ENCODE results near the gene TTC34.

TTC34 gene

DNA sequence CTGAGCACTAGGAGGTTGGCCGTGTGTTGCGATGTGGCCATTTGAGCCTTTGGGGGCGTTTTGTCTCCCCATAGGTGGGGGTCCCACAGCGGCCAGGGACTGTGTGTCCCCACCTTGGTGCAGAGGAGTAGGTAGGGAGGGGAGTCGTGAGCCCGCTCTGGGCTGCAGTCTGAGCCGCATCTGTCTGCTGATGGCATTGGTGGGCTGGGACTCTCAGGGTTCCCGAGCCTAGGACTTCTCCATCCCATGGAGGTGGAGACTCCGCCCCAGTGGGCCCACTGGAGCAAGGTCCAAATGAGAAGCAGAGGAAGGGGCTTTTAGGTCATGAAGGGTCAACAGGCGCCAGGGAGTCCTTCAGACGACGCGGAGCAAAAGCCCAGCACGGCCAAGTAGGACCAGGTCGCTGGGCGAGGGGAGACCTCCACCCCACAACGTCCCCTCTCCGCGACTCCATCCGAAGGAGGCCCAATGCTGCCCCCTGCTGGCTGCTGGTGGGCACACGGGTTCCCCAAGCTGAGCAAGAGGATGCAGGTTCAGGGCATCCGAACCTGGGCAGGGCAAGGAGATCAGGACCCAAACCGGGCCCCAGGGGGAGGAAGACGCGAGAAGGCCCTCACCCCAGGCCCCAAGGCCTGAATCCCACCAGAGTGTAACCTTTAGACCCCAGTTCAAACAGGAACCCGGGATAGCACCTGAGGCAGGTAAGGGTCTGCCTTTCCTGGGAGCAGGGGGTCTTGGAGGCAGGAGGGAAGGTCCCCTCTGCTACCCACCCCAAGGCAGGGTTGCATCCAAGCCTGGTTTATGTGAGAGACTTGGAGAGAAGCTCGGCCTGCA lies 14.9 kb downstream of the TTC34 start:
- TF ChIP-seq, protein P1, sequence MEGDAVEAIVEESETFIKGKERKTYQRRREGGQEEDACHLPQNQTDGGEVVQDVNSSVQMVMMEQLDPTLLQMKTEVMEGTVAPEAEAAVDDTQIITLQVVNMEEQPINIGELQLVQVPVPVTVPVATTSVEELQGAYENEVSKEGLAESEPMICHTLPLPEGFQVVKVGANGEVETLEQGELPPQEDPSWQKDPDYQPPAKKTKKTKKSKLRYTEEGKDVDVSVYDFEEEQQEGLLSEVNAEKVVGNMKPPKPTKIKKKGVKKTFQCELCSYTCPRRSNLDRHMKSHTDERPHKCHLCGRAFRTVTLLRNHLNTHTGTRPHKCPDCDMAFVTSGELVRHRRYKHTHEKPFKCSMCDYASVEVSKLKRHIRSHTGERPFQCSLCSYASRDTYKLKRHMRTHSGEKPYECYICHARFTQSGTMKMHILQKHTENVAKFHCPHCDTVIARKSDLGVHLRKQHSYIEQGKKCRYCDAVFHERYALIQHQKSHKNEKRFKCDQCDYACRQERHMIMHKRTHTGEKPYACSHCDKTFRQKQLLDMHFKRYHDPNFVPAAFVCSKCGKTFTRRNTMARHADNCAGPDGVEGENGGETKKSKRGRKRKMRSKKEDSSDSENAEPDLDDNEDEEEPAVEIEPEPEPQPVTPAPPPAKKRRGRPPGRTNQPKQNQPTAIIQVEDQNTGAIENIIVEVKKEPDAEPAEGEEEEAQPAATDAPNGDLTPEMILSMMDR (IDR thresholded peaks at IDR 0.05), result peak; percentile 63
- Histone ChIP-seq H3K9me3 (peaks cover 4% of the 10 kb centered on the region), H3K4me3 (ENCODE audit: low read depth in 1 of 2, low read length in 1 of 2) (no peak overlapping the region), H3K27me3 (peaks cover 49% of the 10 kb centered on the region), H3K27ac (no peak overlapping the region), H3K36me3 (no peaks in the 10 kb centered on the region), H3K4me1 (ENCODE audit: control insufficient read depth in 1 of 2, insufficient read depth in 1 of 2, low read depth in 1 of 2, low read length in 1 of 2) (peaks cover 0 to 10% of the 10 kb centered on the region in 2 experiments)

DNA sequence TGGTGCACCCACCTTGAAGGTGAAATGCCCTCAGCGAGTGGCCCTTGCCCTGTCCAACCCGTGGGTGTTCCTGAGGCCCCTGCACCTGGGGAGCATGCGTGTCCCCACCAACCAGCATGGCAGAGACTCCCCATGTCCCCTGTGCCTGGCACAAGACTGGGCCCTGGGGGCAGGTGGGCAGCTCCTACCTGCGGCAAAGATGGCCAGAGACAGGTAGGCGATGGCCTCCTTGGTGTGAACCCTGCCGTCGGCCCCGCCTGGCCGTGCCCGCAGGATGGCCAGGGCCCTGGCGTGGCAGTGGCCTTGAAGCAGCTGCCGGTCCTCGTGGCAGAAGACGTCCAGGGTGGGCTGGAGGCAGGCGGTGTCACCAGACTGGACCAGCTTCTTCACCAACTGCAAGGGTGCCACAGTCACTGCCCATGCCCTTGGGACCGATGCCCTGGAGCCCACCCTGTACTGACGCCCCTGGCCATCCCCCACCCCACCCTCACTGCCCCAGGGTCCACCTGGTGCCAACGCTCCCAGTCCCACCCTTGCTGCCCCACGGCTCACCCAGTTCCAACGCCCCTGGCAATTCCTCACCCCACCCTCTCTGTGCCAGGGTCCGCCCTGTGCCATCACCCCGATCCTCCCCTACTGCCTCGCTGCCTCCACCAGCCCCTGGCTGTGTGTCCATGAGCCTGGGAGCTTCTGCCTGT lies 15.7 kb downstream of the TTC34 start:
- H3K36me3 ChIP-seq, result no peaks in the 10 kb centered on the region
- TF ChIP-seq, protein P1 (IDR thresholded peaks at IDR 0.05), result no peak
- peaks cover 42% of the 10 kb centered on the region for H3K27me3 ChIP-seq
- no peak overlapping the region for H3K27ac ChIP-seq
- H3K4me3 ChIP-seq (ENCODE audit: low read depth in 1 of 2, low read length in 1 of 2), result no peak overlapping the region
- peaks cover 5% of the 10 kb centered on the region for H3K9me3 ChIP-seq
- peaks cover 0 to 10% of the 10 kb centered on the region in 2 experiments for H3K4me1 ChIP-seq (ENCODE audit: control insufficient read depth in 1 of 2, insufficient read depth in 1 of 2, low read depth in 1 of 2, low read length in 1 of 2)

DNA sequence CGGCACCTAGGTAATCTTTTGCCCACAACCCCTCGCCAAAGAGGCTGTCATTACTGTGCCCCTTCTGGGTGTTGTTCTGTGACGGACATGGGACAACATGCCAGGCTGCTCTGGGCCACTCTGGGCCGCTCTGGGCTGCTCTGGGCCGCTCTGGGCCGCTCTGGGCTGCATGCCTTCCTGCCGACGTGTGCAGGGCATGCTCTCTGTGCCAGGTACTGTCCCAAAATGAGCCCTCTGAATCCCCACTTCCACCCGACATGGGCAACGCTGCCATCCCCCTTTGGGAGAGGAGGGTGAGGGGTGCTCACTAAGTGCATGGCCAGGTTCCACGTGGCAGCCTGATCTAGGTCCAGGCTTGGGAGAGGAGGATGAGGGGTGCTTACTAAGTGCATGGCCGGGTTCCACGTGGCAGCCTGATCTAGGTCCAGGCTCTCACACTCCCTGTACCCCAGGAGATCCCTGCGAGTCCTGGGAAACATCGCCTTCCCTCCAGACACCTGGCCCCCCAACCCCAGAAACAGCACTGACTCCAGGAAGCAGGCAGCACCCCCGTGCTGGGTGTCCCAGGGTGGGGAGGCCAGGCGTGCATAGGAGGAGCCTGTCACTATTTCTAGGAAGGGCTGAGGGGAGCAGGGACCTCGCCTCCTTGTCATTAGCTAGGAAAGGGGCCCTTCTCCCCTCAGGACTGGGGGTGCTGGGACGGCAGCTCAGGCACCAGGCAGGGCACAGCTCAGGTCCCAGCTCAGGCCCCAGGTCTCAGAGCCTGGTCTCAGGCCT lies 16.5 kb downstream of the TTC34 start:
- H3K9me3 ChIP-seq, result peaks cover 5% of the 10 kb centered on the region
- TF ChIP-seq, protein P1 (IDR thresholded peaks at IDR 0.05), result no peak
- no peak overlapping the region for H3K4me3 ChIP-seq (ENCODE audit: low read depth in 1 of 2, low read length in 1 of 2)
- no peak overlapping the region for H3K27ac ChIP-seq
- H3K27me3 ChIP-seq, result peaks cover 34% of the 10 kb centered on the region
- H3K36me3 ChIP-seq, result no peaks in the 10 kb centered on the region
- peaks cover 0 to 10% of the 10 kb centered on the region in 2 experiments for H3K4me1 ChIP-seq (ENCODE audit: control insufficient read depth in 1 of 2, insufficient read depth in 1 of 2, low read depth in 1 of 2, low read length in 1 of 2)

DNA sequence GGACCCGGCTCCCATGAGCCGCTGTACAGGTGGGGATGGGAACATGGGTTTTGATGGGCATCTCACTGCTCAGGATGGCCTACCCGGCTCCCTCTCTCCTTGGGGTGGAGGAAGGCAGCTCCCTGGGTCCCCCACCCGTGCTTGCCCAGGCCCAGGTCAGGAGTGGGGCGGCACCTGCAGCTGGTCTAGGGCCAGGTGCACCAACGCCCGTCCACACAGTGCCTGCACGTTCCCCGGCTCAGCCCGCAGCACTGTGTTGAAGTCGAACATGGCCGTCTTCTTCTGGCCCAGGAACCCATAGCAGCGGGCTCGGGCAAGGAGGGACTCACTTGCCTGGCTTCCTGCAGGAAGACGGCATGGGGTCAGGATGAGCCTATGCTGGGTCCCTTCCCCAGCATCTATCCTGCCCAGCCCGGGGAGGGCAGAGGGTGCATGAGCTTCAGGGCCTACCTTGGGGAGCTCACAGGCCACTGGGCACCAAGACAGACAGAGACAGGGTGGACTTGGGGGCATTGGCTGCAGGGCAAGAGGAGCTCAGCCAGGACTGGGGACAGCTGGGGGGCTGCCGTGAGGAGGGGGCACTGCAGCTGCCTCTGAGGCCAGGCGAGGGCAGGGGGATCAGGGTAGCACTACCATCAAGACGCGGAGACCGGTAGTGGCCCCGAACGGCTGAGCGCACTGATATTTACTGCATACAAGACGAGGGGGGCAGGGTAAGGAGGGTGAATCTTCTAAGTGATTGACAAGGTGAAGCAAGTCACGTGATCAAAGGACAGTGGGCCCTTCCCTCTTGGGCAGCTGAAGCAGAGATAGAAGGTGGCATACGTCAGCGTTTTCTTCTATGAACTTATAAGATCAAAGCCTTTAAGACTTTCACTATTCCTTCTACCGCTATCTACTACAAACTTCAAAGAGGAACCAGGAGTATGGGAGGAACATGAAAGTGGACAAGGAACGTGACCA lies 17.8 kb downstream of the TTC34 start:
- H3K9me3 ChIP-seq, result peaks cover 5% of the 10 kb centered on the region
- peaks cover 21% of the 10 kb centered on the region for H3K27me3 ChIP-seq
- TF ChIP-seq, protein P1 (IDR thresholded peaks at IDR 0.05), result no peak
- H3K27ac ChIP-seq, result no peak overlapping the region
- H3K4me1 ChIP-seq (ENCODE audit: control insufficient read depth in 1 of 2, insufficient read depth in 1 of 2, low read depth in 1 of 2, low read length in 1 of 2), result peaks cover 0 to 1% of the 10 kb centered on the region in 2 experiments
- H3K36me3 ChIP-seq, result no peaks in the 10 kb centered on the region
- H3K4me3 ChIP-seq (ENCODE audit: low read depth in 1 of 2, low read length in 1 of 2), result no peak overlapping the region

DNA sequence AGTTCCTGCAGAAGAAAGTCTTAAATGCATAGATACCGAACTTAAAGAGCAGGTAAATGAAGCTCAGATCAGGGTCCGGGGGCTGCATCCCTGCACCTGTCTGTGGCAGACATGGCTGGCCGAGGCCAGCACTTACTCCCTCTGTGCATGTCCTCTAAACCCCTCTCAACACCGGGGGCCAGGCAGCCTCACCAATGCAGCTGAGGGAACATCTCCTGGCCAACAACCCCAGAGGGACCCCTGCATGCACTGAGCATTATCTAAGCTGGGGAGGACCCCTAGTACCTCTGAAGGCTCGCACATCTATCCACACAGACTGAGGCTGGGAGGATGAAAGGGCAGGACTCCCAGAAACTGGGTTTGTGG lies 18.4 kb downstream of the TTC34 start:
- Histone ChIP-seq H3K27ac (no peak overlapping the region), H3K4me3 (ENCODE audit: low read depth in 1 of 2, low read length in 1 of 2) (no peak overlapping the region), H3K9me3 (peaks cover 5% of the 10 kb centered on the region), H3K4me1 (ENCODE audit: control insufficient read depth in 1 of 2, insufficient read depth in 1 of 2, low read depth in 1 of 2, low read length in 1 of 2) (no peaks in the 10 kb centered on the region), H3K36me3 (no peaks in the 10 kb centered on the region), H3K27me3 (peaks cover 14% of the 10 kb centered on the region)
- TF ChIP-seq, protein P1 (IDR thresholded peaks at IDR 0.05), result no peak

All from neutrophil (primary cell).